Endodermal cell (in vitro differentiated cells): ENCODE measurements around the gene GNPNAT1. TPM values are rescaled to one million over a fixed set of nuclear protein-coding genes. Genes with fewer than 3 reads are reported as not detected.
A peak's percentile ranks its signal among the peaks of the same experiment; 100 is the strongest.

Experiments
- DNase-seq: peaks from one replicate; pipeline ENCODE4 v3.0.0-alpha.2; 2017
- H3K27ac ChIP-seq: 2 replicates; pipeline ENCODE4 v1.5.1; 2013; ENCODE audit warnings: mild to moderate bottlenecking, low read depth, low read length, moderate library complexity
- H3K27me3 ChIP-seq: 2 replicates; pipeline ENCODE4 v1.6.1; 2013; ENCODE audit warnings: mild to moderate bottlenecking, low read length, moderate library complexity; ENCODE audit not compliant: insufficient read depth, control insufficient read depth, poor library complexity, severe bottlenecking
- H3K36me3 ChIP-seq: 2 replicates; pipeline ENCODE4 v1.7.0; 2013; ENCODE audit warnings: mild to moderate bottlenecking, low read length, moderate library complexity; ENCODE audit not compliant: control insufficient read depth, insufficient read depth
- H3K4me1 ChIP-seq: one replicate; pipeline ENCODE4 v1.7.0; 2013; ENCODE audit warnings: low read length; ENCODE audit not compliant: control insufficient read depth, insufficient read depth
- H3K4me3 ChIP-seq: 2 replicates; pipeline ENCODE4 v1.5.1; 2013; ENCODE audit warnings: mild to moderate bottlenecking, low read length, moderate library complexity
- H3K9ac ChIP-seq: 2 replicates; pipeline ENCODE4 v1.6.1; 2013; ENCODE audit warnings: mild to moderate bottlenecking, low read length, moderate library complexity; ENCODE audit not compliant: poor library complexity, severe bottlenecking; ENCODE audit errors: extremely low read depth
- H3K9me3 ChIP-seq: 2 replicates; pipeline ENCODE4 v1.6.1; 2013; ENCODE audit warnings: mild to moderate bottlenecking, low read length, moderate library complexity; ENCODE audit not compliant: control insufficient read depth
- H3K27ac Mint-ChIP-seq: 2 replicates; pipeline ENCODE4 v1.8.0; 2020; ENCODE audit warnings: mixed read lengths
- H3K27me3 Mint-ChIP-seq: 2 replicates; pipeline ENCODE4 v1.8.0; 2021; ENCODE audit warnings: mild to moderate bottlenecking, mixed read lengths; ENCODE audit not compliant: insufficient read depth
- H3K36me3 Mint-ChIP-seq: 2 replicates; pipeline ENCODE4 v1.8.0; 2020; ENCODE audit warnings: low read depth, mixed read lengths
- H3K4me1 Mint-ChIP-seq: 2 replicates; pipeline ENCODE4 v1.8.0; 2020; ENCODE audit warnings: mixed read lengths
- H3K4me3 Mint-ChIP-seq: 2 replicates; pipeline ENCODE4 v1.8.0; 2020; ENCODE audit warnings: mild to moderate bottlenecking, moderate library complexity, mixed read lengths
- H3K9me3 Mint-ChIP-seq: 2 replicates; pipeline ENCODE4 v1.8.0; 2020; ENCODE audit warnings: mild to moderate bottlenecking, mixed read lengths
- CTCF ChIP-seq: fragments of 200-600 bp; sonication (generic); conservative IDR thresholded peaks from 2 replicates; pipeline ENCODE4 v1.5.0; 2021; ENCODE audit warnings: antibody characterized with exemption, mild to moderate bottlenecking
- WGBS, 2 experiments: methylation state at CpG; one replicate each; pipeline versions ENCODE4 v1.1.5 to v1.1.7; 2013; ENCODE audit warnings: missing lambda C conversion rate in 2 of 2, mixed read lengths in 1 of 2; ENCODE audit not compliant: insufficient coverage in 1 of 2, insufficient read length in 1 of 2; 5-methylcytosine and 5-hydroxymethylcytosine counted together
- total RNA-seq, 2 donors: library from RNA; stranded (reverse); fragmentation: NEBNext Ultra II Directional in 1 of 2; extraction: Animal tissue kit (Norgen Biotek cat#: 25700) in 1 of 2; gene quantifications; 2 replicates in 1 of 2; 3 replicates in 1 of 2; pipeline ENCODE4 v1.2.1, GENCODE V29; 2021

GNPNAT1 gene
- total RNA-seq, 2 donors from 2014 or later, result 68.4 to 78.2 TPM

- no peaks in the 10 kb centered on the region for H3K36me3 ChIP-seq
- no peaks in the 10 kb centered on the region for H3K27me3 ChIP-seq
- H3K4me1 ChIP-seq, result no peaks in the 10 kb centered on the region
- H3K4me3 Mint-ChIP-seq, result peak overlapping the region; percentile 95
- peak overlapping the region; percentile 87 for H3K4me3 ChIP-seq
- TF ChIP-seq CTCF, result no peak
- no peak overlapping the region for H3K27ac ChIP-seq
- H3K9me3 Mint-ChIP-seq, result no peaks in the 10 kb centered on the region
- H3K27me3 Mint-ChIP-seq, result no peaks in the 10 kb centered on the region
- 24 to 27% methylated on average over 9 to 18 of the region's 18 CpGs for WGBS, 2 experiments
- no peak for DNase-seq
- peak overlapping the region; percentile 66 for H3K9ac ChIP-seq
- no peaks in the 10 kb centered on the region for H3K9me3 ChIP-seq
- peaks cover 18% of the 10 kb centered on the region for H3K4me1 Mint-ChIP-seq
- H3K27ac Mint-ChIP-seq, result peak overlapping the region; percentile 97
- H3K36me3 Mint-ChIP-seq, result peaks cover 17% of the 10 kb centered on the region
Measured at GRCh38 chr14:52790011-52790755, 1.2 kb downstream of the GNPNAT1 start.

- no peak overlapping the region for H3K27ac ChIP-seq
- no peak overlapping the region for H3K9ac ChIP-seq
- H3K4me3 ChIP-seq, result peak overlapping the region; percentile 87
- WGBS, 2 experiments, result 80 to 86% methylated on average over 1 to 2 of the region's 2 CpGs
- no peaks in the 10 kb centered on the region for H3K27me3 Mint-ChIP-seq
- peaks cover 18% of the 10 kb centered on the region for H3K4me1 Mint-ChIP-seq
- H3K9me3 Mint-ChIP-seq, result no peaks in the 10 kb centered on the region
- peak overlapping the region; percentile 95 for H3K4me3 Mint-ChIP-seq
- H3K27ac Mint-ChIP-seq, result no peak overlapping the region
- H3K4me1 ChIP-seq, result no peaks in the 10 kb centered on the region
- peaks cover 6% of the 10 kb centered on the region for H3K36me3 ChIP-seq
- no peak for DNase-seq
- H3K36me3 Mint-ChIP-seq, result peaks cover 20% of the 10 kb centered on the region
- H3K9me3 ChIP-seq, result no peaks in the 10 kb centered on the region
- TF ChIP-seq CTCF, result no peak
- H3K27me3 ChIP-seq, result no peaks in the 10 kb centered on the region
Measured at GRCh38 chr14:52789118-52789517, 2.3 kb downstream of the GNPNAT1 start.

DNA sequence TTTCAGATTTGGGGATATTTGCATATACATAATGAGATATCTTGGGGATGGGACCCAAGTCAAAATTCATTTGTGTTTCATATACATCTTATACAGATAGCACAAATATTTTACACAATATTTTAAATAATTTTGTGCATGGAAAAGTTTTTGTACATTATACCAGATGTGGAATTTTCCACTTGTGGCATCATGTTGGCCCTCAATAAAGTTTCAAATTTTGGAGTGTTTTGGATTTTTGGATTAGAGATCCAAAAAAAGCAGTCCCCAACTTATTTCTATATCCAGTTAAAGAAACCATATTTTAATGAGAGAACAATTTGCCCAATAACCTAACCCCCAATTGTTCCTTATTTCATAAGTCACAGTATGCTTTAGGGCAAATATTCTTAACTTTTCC, 4.5 kb downstream of the GNPNAT1 start:
- DNase-seq, result no peak
- H3K36me3 Mint-ChIP-seq, result peaks cover 24% of the 10 kb centered on the region
- TF ChIP-seq CTCF, result no peak
- H3K9me3 Mint-ChIP-seq, result no peaks in the 10 kb centered on the region
- peaks cover 28% of the 10 kb centered on the region for H3K36me3 ChIP-seq
- no peaks in the 10 kb centered on the region for H3K9me3 ChIP-seq
- no peaks in the 10 kb centered on the region for H3K4me1 ChIP-seq
- no peak overlapping the region for H3K4me3 Mint-ChIP-seq
- H3K27me3 Mint-ChIP-seq, result no peaks in the 10 kb centered on the region
- H3K27ac Mint-ChIP-seq, result no peak overlapping the region
- H3K4me3 ChIP-seq, result no peak overlapping the region
- H3K4me1 Mint-ChIP-seq, result peaks cover 11% of the 10 kb centered on the region
- no peak overlapping the region for H3K27ac ChIP-seq
- no peaks in the 10 kb centered on the region for H3K27me3 ChIP-seq
- no peak overlapping the region for H3K9ac ChIP-seq
